GM21360 (cell line): ENCODE measurements around the gene GRK6.
A peak's percentile ranks its signal among the peaks of the same experiment; 100 is the strongest.

Experiments used
- ATAC-seq: cut with Tn5 transposase; IDR thresholded peaks from one replicate; pipeline ENCODE4 v1.9.1; 2021; ENCODE audit warnings: mild to moderate bottlenecking, moderate library complexity; ENCODE audit not compliant: unreplicated experiment

The GRK6 gene

DNA sequence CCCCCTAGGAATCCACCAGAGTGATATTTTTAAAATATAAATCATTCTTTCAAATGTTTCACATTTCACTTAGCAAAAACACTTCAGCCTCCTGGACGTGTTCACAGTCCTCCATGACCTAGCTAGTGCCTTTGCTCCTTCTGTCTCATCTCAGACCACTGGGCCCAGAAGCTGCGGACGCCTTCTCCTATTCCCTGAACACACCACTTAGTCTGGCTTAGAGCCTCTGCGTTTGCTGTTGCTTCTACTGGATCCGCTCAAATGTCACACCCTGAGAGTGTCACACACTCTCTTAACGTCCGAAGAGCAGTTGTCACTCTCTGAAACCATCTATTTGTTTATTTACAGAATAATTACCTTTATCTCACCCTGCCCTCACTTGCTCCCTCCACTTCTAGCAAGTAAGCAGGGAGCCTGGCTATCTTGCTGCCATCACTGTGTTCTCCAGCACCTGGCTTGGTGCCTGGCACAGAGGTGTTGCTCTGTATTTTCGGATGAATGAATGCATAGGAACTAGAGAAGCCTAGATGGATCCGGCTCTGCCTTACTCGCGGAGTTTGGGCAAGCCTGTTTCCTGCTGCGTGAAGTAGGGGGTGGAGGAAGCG is 1.2 kb upstream of the GRK6 start:
- ATAC-seq, result no peak

DNA sequence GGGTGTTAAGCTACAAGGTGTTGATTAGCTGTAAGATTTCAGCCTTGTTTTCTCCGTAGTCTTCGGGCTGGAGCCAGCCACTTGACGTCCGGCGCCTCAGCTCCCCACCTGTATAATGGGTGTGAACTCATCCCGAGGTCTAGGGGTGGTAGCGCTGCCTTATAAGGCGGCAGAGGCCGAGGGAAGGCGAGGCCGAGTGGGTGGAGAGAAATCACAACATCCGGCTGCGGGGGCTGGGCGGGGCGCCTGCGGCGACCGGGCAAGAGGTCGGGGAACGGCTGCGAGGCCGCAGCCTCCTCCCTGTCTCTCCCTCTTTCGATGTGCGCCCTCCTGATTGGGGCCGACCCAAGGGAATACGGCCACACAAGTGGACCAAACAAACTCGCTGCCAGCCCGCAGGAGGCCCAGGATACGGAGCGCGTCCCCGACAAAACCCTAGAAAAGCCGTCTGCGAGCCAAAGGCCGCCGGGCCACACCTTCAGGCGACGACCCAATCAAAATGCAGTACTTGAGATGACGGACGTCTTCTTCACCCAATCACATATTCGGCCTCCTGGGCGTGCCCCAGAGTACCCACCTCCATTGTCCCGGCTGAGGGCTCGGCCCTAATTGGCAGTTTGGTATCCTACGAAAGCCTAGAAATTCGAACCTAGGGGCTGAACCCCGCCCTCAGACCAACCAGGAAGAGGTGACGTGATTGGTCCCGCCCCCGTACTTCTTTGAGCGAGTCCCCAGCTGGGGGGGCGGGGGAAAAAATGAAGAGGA is 493 bp upstream of the GRK6 start:
- peak; percentile 74 for ATAC-seq

DNA sequence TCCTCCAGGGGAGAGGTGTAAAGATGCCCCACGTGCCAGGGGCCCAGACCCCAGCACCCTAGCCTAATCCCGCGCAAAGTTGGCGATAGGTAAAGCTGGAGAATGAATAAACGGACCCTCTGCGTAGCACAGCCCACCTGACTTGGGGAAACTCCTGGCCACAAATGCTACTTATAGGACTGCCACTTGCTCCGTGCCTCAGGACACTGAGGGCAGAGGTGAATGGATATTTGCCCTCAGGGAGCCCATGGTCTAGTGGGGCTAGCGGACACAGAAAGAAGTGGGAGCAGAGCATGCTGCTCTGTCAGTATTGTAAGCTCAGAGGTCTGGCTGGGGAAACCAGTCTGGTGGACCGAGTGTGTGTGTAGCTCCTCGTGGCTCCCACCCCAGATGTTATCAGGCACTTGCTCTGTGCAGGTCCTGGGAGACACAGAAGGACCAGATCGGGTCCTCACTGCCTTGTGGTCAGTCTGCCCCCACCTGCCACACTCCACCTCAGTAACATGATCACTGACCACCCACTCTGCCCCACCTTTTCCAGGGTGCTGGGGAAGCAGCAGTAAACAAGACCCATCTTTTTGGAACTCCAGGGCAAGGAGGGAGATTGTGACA is 841 bp downstream of the GRK6 start:
- ATAC-seq, result no peak

DNA sequence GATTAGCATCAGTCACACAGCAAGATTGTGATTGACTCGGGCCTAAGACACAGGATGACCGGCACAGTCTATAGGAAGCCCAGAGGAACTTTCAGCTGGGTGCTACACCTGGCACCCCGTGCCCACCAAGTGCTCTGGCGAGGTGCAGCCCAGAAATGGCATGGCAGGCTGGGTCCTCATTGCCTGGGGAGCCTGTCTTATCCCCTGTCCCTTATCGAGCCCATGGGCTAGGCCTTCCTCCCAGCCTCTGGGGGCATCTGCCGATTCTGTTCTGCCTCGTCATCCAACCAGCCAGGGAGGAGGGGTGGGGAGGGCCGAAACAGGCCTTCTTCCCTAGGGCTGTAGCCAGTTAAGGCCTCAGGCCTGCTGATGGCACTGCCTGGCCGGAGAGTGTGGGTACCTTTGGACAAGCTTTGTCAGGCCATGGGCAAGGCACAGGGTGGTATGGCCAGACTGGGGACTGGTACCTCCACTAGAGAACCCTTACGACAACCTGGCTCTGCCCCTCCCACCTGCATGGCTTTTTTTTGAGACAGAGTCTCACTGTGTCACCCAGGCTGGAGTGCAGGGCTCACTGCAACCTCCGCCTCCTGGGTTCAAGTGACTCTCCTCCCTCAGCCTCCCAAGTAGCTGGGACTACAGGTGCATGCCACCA is 1.6 kb downstream of the GRK6 start:
- ATAC-seq, result no peak

DNA sequence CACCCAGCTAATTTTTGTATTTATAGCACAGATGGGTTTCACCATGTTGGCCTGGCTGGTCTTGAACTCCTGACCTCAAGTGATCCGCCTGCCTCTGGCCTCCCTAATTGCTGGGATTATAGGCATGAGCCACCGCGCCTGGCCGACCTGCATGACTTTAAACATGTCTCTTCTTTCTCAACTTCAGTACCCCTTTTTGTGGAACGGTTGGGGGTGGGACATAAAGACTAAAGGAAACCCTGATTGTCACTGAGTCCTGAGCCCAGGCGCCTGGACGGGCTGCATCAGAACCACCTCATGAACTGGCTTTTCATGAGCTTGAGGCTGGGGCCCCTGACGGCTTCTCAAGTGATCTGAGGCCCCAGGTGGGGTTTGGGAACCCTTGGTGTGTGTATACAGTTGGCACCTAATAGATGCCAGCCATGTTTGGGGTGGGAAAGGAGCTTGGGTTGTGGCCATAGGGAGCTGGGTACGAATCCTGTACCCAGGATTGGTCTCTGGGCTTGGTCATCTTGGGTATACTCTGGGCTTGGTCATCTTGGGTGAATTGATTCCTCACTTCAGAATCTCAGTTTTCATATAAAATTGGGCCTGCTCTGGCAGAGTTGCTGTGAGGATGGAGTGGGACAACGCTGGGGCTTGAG is 2.2 kb downstream of the GRK6 start:
- no peak for ATAC-seq

DNA sequence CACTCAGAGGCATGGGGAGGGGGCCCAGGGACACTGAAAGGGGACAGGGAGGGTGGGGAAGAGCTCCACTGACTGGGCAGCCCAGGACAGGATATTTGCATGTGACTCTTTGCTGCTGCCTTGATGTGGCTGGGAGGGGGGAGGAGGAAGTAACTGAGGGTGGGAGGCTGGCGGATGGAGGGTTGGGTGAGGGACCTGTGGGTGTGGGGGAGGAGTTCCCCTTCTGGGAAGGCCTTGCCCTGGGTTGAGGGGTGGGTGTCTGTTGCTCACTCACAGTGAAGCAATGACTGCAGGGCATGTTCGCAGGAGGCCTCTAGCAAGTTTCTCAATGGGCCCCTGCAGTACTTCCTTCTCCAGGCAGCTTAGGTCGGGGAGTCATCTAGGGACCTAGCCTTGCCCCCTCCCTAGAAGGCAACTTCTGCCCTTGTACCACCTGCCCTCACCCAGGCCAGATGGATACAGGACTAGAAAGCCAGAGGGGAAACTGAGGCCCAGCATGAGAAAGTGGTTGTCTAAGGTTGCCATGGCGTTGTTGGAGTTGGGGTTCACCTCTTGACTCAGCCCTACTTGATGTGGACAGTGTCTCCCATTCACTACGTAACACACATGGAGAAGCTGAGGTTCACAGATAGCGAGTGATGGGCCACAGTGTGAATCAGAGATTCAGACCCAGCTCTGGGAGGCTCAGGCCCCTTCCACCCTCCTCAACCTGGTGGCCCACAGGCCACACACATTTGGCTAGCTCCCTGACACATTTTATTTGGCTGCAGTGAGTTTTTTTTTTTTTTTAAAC is 3.0 kb downstream of the GRK6 start:
- ATAC-seq, result no peak

DNA sequence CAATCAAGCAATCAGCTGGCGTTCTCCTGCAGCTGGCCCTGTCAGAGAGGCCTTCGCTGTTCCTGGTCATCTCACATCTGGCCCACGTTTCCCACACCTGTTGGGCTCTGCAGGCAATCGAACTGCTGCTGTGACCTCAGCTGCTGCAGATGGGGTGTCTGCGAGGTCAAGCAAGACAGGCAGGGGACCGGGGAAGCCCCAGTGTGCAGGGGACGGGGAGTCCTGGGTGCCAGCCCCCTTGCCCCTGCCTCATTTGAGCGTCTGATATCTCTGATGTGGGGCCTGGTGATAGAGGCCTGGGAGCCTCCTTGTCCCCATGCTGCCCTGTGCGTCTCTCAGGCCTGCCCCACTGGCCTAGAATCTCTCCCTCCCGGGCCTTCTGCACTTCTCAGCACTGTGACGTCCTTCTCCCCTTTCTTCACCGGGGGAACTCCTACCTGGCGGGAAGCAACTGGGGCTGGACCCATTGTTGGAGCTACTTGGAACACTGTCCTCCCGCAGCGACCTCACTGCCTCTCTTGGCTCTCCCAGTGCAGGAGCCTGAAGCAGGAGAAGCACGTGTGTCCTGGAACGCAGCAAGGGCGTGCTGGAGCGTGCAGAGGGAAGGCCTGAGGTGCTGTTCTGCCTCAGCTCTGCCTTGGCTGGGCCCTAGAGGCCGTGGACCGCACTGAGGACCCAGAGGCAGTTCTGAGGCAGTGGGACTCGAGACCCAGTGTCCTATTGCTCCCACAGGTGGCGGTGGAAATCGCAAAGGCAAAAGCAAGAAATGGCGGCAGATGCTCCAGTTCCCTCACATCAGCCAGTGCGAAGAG is 3.9 kb downstream of the GRK6 start:
- no peak for ATAC-seq

DNA sequence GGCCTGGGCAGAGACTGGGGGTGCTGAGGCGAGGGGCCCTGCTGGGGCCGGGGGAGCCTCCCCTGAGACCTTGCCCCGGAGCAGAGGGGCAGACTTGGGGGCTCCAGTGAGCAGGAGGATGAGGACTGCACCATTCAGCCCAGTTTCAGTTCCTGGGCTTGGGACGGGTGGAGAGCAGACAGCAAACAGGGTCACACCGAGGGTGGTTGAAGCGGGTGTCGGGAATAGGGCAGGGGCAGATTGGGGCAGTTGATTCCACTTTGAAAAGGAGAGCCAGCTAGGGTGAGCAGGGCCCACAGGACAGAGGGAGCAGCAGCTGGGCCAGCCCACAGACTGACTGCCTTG is 4.5 kb downstream of the GRK6 start:
- no peak for ATAC-seq

DNA sequence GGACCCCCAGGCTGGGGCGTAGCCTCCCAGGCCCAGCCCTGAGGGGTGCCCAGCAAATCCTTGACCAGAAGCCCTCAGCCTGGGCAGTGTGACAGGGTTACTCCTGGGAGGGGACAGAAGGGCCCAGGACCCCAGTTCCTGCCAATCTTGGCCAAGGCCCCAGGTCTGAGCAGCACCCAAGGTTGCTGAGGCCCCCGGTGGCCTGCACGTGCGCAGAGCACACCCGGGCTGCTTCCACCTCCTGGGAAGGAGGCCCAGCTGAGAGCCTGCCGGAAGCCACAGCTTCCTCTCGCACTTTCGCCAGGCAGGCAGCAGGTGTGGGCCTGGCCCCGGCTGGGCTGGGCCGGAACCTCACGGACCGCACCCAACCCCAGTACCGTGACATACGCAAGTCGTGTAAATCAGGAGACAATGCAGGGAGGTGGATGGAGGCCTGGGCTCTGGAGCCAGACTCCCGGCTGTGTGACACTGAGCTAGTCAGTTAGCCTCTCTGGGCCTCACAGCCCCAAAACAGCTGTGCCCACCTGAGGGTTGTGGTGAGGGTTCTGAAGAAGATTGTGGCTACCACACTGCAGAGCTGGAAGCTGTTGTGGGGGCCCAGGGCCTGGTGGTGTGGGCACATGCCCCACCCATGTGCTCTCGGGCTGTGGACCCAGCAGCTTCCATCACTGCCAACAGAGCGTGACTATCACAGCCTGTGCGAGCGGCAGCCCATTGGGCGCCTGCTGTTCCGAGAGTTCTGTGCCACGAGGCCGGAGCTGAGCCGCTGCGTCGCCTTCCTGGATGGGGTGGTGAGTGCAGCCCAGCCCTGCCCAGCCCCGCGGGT is 5.1 kb downstream of the GRK6 start:
- ATAC-seq, result peak; percentile 37

DNA sequence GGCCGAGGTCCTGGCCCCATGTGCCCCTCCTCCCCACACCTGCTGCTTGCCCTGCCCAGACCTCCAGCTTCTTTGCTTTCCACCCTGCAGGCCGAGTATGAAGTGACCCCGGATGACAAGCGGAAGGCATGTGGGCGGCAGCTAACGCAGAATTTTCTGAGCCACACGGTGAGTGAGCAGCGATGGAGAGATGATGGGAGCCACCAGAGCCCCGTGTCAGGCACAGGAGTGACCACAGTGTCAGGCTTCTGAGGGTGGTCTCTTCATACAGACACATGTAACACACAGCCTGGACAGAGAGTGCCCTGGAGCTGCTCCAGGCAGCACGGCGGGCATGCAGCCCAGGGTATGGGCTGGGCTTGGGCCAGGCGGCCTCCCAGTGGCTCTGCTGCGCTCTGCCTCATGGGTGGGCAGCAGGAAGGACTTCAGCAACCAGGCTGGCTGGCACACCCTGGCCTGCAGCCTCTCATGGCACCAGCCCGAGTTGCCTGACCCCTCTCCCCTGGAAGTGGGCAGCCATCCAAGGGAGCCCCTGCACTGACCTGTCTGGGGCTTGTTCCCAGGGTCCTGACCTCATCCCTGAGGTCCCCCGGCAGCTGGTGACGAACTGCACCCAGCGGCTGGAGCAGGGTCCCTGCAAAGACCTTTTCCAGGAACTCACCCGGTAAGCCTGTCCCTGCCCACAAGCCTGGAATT is 5.8 kb downstream of the GRK6 start:
- no peak for ATAC-seq

DNA sequence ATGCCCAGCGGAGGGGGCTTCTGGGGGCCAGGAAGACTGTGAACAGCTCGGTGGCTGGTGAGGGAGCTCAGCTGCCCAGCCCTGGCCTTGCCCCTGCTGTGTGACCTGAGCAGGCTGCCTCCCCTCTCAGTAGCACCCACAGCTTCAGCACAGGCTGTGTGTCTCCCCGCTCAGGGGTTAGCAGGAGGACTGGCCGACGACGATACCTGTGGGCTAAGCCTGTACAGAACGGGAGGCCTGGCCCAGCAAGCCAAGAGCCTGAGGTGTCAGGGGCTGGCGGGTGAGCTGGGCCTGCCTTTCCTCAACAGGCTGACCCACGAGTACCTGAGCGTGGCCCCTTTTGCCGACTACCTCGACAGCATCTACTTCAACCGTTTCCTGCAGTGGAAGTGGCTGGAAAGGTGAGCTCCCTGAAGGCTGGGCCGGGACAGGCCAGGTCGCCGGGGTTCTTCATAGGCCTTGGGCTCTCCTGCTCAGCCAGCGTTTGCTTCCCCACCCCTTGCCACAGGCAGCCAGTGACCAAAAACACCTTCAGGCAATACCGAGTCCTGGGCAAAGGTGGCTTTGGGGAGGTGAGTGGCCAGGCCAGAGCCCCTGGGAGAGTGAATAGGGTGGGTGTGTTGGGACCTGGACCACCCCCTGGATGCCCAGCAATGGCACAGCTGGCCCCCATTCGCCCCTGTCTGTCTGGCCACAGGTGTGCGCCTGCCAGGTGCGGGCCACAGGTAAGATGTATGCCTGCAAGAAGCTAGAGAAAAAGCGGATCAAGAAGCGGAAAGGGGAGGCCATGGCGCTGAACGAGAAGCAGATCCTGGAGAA is 6.6 kb downstream of the GRK6 start:
- ATAC-seq, result no peak

DNA sequence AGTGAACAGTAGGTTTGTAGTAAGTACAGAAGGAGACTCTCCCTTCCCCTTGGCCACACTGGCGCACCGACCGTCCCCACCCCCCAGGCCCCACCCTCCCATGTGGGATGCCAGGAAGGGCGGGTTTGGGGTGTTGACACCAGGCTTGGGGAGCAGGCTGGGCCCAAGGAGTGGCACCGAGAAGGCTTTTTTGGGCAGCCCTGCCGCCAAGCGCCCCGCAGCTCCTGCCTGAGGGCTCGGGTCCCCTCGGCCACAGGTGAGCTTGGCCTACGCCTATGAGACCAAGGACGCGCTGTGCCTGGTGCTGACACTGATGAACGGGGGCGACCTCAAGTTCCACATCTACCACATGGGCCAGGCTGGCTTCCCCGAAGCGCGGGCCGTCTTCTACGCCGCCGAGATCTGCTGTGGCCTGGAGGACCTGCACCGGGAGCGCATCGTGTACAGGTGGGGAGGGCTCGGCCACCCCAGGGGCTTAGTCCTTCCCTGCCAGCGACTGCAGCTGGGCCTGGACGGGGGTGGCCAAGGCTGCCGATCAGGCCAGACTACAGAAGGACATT is 7.3 kb downstream of the GRK6 start:
- ATAC-seq, result no peak

DNA sequence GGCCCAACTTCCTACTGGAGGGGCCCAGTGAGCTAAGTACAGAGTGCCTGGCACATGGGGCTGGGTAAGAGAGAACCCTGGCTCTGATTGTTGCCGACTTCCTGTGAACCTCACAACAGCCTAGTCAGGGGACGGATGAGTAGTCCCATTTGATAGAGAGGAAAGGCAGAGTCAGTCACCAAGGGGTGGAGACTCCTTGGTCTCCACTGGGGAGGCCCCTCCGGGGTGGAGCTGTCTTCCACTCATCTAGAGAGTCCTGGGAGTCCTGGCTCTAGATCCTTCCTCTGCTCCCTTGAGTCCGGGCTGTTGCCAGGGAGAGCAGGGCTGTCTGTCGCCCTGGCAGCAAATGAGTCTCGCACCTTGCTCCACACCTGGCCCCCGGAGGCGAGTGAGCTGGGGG is 8.0 kb downstream of the GRK6 start:
- ATAC-seq, result no peak

DNA sequence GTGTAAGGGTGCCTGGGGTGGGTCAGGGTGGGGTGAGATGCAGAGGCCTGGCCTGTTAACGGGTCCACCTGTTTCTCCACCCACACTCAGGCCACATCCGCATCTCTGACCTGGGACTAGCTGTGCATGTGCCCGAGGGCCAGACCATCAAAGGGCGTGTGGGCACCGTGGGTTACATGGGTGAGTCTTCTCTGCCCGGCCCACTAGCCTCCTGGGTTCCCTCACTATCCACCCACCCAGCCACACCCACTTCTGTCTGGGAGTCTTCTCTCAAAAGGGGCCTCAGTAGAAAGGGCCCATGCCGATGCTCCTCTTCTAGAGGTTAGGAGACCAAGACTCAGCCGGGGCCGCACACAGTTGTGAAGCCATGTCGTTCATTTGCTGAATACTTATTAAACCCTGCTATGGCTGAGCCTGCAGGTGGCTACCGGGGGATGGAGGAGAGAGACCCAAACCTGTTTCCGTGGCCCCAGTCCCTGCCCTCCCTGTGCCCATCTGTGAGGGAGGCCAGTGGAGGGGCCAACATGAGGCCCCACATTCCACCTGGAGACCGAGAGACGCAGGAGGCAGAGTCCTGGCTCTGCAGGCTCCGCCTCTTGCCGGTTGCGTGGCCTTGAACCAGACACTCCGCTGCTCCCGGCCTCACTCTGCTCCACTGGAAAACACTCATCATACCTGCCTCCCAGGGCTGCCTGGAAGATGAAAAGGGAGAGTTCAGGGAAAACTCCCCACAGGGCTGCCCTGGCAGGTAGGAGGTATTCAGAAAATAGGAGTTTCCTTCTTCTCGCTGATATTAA is 8.7 kb downstream of the GRK6 start:
- no peak for ATAC-seq

DNA sequence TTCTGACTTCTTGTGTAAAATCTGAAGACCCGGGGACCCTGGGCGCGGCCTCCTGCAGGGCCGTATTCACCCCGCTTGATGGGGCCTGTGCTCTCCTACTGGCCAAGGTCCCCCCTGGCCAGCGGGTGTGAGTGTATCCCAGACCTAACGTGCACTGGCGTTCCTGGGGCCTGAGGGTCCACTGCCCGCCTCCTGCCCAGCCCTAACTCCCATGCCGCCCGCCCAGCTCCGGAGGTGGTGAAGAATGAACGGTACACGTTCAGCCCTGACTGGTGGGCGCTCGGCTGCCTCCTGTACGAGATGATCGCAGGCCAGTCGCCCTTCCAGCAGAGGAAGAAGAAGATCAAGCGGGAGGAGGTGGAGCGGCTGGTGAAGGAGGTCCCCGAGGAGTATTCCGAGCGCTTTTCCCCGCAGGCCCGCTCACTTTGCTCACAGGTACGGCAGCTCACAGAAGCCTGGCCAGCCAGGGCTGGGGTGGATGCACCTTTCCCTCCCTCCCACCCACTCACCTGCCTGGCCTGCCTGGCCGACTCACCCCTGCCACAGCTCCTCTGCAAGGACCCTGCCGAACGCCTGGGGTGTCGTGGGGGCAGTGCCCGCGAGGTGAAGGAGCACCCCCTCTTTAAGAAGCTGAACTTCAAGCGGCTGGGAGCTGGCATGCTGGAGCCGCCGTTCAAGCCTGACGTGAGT is 9.5 kb downstream of the GRK6 start:
- no peak for ATAC-seq

DNA sequence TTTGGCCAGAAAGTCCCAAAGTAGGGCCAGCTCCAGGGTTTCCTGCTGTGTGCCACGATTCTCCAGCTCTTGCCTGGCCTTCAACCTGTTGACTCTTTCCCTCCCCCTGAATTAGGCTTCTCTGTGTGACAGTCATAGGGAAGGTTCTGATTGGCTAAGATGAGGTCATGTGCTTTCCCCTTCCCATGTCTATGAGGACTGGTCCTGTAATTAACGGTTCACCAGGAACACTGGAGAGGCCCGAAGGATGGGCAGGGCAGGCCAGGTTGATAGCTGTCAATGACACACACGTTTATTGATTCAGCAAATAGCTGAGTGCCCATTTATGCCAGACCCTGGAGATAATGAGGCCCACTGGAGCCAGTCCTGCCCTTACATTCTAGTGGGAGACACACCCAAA is 11.1 kb downstream of the GRK6 start:
- ATAC-seq, result no peak
